ENCODE data around the gene ART5. TPM values are rescaled to one million over a fixed set of nuclear protein-coding genes. Genes with fewer than 3 reads are reported as not detected.

The ART5 gene
- total RNA-seq, 1 experiment from 2014 or later: not detected

DNA sequence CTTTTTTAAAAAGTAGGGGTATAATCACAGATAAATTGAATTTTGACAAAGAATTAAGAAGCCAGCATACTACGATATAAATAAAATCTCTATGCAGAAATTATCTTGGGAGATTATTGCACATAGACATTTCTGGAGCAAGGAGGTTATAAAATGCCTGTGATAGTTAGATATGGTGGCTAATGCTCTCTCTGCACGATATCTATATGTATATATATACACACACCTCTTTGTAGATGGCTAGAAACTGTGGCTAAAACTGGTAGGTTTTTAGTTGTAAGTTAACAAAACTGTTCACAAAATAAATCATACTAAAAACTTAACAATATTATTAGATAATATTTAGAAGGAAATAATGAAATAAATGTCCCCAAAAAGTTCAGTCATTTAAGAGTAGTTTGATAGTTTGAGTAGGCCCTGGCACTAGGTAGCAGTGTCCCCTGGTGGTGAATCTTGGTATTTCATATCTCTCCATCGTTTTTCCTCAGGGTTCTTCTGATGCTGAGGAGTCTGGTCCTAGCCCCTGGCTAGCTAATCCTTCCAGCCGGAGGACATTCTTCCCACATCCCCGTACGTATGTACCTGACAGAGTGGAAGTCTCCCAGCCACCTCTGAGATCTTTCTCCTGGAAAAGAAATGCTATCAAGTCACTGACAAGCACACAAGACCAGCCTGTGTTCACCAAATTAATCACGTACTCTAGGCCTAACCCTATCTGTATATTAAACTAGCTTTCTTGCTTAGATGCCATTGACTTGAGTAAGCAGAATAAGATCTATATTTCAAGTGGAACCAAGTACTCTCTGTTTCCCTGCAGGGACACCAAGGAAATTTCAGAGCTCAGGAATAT lies 32.2 kb downstream of the ART5 start:
- ATAC-seq (peak; percentile 80), DNase-seq (peak; percentile 64)
- CTCF ChIA-PET: interaction anchor here (0.5 kb wide), 1 partner anchor 156 kb away, joined by 3 read pairs; no protein-coding TSS in a partner anchor
- H3K9me3 ChIP-seq (ENCODE audit: low read length): no peaks in the 10 kb centered on the region
- H3F3A ChIP-seq (ENCODE audit: low read length, unreplicated experiment): no peaks in the 10 kb centered on the region
- 0 out of 2 replicates have a peak, but pooled peaks cover 3% of the 10 kb centered on the region for H3K27me3 ChIP-seq (ENCODE audit: low read length)
- no peaks in the 10 kb centered on the region for H3K36me3 ChIP-seq (ENCODE audit: low read depth, low read length)
- no peaks in the 10 kb centered on the region for H3K9me2 ChIP-seq (replicated peaks; ENCODE audit: low read length)
- H3K9ac ChIP-seq (ENCODE audit: low read length): no peak overlapping the region
- intact Hi-C loops (cut with micrococcal nuclease): loop anchor here (5.0 kb wide), 1 partner anchor 157 kb away; no protein-coding TSS in a partner anchor
- no peak overlapping the region for H3K4me3 ChIP-seq (ENCODE audit: low read length)
- H3K4me2 ChIP-seq (ENCODE audit: low read length): no peak overlapping the region
- H3K27ac ChIP-seq (ENCODE audit: low read length): no peak overlapping the region
- no peaks in the 10 kb centered on the region for H4K20me1 ChIP-seq (ENCODE audit: low read length)
- no peak overlapping the region for H2AFZ ChIP-seq (ENCODE audit: low read length)
- no TSS peak for BruUV-seq (replicated peaks)
- POLR2A ChIA-PET (ENCODE audit: unreplicated experiment): no interaction called here
- H3K79me2 ChIP-seq (ENCODE audit: low read length): no peaks in the 10 kb centered on the region
- TF ChIP-seq, protein P1, sequence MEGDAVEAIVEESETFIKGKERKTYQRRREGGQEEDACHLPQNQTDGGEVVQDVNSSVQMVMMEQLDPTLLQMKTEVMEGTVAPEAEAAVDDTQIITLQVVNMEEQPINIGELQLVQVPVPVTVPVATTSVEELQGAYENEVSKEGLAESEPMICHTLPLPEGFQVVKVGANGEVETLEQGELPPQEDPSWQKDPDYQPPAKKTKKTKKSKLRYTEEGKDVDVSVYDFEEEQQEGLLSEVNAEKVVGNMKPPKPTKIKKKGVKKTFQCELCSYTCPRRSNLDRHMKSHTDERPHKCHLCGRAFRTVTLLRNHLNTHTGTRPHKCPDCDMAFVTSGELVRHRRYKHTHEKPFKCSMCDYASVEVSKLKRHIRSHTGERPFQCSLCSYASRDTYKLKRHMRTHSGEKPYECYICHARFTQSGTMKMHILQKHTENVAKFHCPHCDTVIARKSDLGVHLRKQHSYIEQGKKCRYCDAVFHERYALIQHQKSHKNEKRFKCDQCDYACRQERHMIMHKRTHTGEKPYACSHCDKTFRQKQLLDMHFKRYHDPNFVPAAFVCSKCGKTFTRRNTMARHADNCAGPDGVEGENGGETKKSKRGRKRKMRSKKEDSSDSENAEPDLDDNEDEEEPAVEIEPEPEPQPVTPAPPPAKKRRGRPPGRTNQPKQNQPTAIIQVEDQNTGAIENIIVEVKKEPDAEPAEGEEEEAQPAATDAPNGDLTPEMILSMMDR (conservative IDR thresholded peaks at IDR 0.05; ENCODE audit: low read depth, low read length): peak; percentile 76
- TF ChIP-seq EZH2 (IDR thresholded peaks at IDR 0.05; ENCODE audit: low read length, unreplicated experiment) (no peak), EZH2phosphoT487 (IDR thresholded peaks at IDR 0.05; ENCODE audit: borderline replicate concordance, low read length) (no peak)
- H3K4me1 ChIP-seq (ENCODE audit: insufficient read depth, low read length): peaks cover 3% of the 10 kb centered on the region; the same call in 1 of the 2 replicates

- H4K20me1 ChIP-seq (ENCODE audit: low read length): no peaks in the 10 kb centered on the region
- H3K4me1 ChIP-seq (ENCODE audit: insufficient read depth, low read length): peaks cover 3% of the 10 kb centered on the region; the same call in 1 of the 2 replicates
- H3K36me3 ChIP-seq (ENCODE audit: low read depth, low read length): no peaks in the 10 kb centered on the region
- no peak overlapping the region for H3K9ac ChIP-seq (ENCODE audit: low read length)
- intact Hi-C loops (cut with micrococcal nuclease): loop anchor here (5.0 kb wide), 1 partner anchor 153 kb away; no protein-coding TSS in a partner anchor
- peak; percentile 47 for DNase-seq
- no peak overlapping the region for H3K27ac ChIP-seq (ENCODE audit: low read length)
- no peaks in the 10 kb centered on the region for H3K9me2 ChIP-seq (replicated peaks; ENCODE audit: low read length)
- POLR2A ChIA-PET (ENCODE audit: unreplicated experiment): no interaction called here
- H3K4me2 ChIP-seq (ENCODE audit: low read length): no peak overlapping the region
- H3K79me2 ChIP-seq (ENCODE audit: low read length): no peaks in the 10 kb centered on the region
- peaks cover 6% of the 10 kb centered on the region; the same call in 1 of the 2 replicates for H3K27me3 ChIP-seq (ENCODE audit: low read length)
- CTCF ChIA-PET: no interaction called here
- H2AFZ ChIP-seq (ENCODE audit: low read length): no peak overlapping the region
- TF ChIP-seq EZH2phosphoT487 (IDR thresholded peaks at IDR 0.05; ENCODE audit: borderline replicate concordance, low read length): no peak
- no peaks in the 10 kb centered on the region for H3F3A ChIP-seq (ENCODE audit: low read length, unreplicated experiment)
- no TSS peak for BruUV-seq (replicated peaks)
- H3K9me3 ChIP-seq (ENCODE audit: low read length): no peaks in the 10 kb centered on the region
- no peak for ATAC-seq
- no peak overlapping the region for H3K4me3 ChIP-seq (ENCODE audit: low read length)
Observed at GRCh38 chr11:3605771-3606203, 36.0 kb downstream of the ART5 start.

- BruUV-seq (replicated peaks): no TSS peak
- H3K9ac ChIP-seq (ENCODE audit: low read length): no peak overlapping the region
- DNase-seq (no peak), ATAC-seq (no peak)
- ChIA-PET CTCF (no interaction called here), POLR2A (ENCODE audit: unreplicated experiment) (no interaction called here)
- H3K9me3 ChIP-seq (ENCODE audit: low read length): no peaks in the 10 kb centered on the region
- no peaks in the 10 kb centered on the region for H3K9me2 ChIP-seq (replicated peaks; ENCODE audit: low read length)
- H3K27ac ChIP-seq (ENCODE audit: low read length): no peak overlapping the region
- no peak overlapping the region for H2AFZ ChIP-seq (ENCODE audit: low read length)
- H3K27me3 ChIP-seq (ENCODE audit: low read length): peaks cover 6% of the 10 kb centered on the region; the same call in 1 of the 2 replicates
- H3K4me2 ChIP-seq (ENCODE audit: low read length): no peak overlapping the region
- no peaks in the 10 kb centered on the region for H4K20me1 ChIP-seq (ENCODE audit: low read length)
- H3K4me3 ChIP-seq (ENCODE audit: low read length): no peak overlapping the region
- no peaks in the 10 kb centered on the region for H3K79me2 ChIP-seq (ENCODE audit: low read length)
- intact Hi-C loops (cut with micrococcal nuclease): loop anchor here (5.0 kb wide), 1 partner anchor 153 kb away; no protein-coding TSS in a partner anchor
- no peaks in the 10 kb centered on the region for H3F3A ChIP-seq (ENCODE audit: low read length, unreplicated experiment)
- peaks cover 3% of the 10 kb centered on the region; the same call in 1 of the 2 replicates for H3K4me1 ChIP-seq (ENCODE audit: insufficient read depth, low read length)
- TF ChIP-seq EZH2phosphoT487 (IDR thresholded peaks at IDR 0.05; ENCODE audit: borderline replicate concordance, low read length): no peak
- TF ChIP-seq, protein P1 (conservative IDR thresholded peaks at IDR 0.05; ENCODE audit: low read depth, low read length): no peak
- no peak for TF ChIP-seq EZH2 (IDR thresholded peaks at IDR 0.05; ENCODE audit: low read length, unreplicated experiment)
- H3K36me3 ChIP-seq (ENCODE audit: low read depth, low read length): no peaks in the 10 kb centered on the region
Observed at GRCh38 chr11:3605283-3605662, 36.5 kb downstream of the ART5 start.

Measured in PC-3 (cell line).